A549 (cell line): ENCODE measurements around the gene NEK2.

Source experiments
- CEBPB ChIP-seq, 2 experiments: fragments of >200 bp in 1 of 2; sonication (Bioruptor Twin) in 1 of 2; formaldehyde crosslinking in 1 of 2; IDR thresholded peaks; 2 replicates each; pipeline ENCODE4 v1.6.1; 2012 to 2016
- CTCF ChIP-seq: fragments of >200 bp; sonication (Bioruptor Twin); formaldehyde crosslinking; IDR thresholded peaks from 3 replicates; pipeline ENCODE4 v1.5.1; 2016
- HOXA7 ChIP-seq: fragments of 250-450 bp; sonication (Bioruptor Pico); IDR thresholded peaks from 2 replicates; pipeline ENCODE4 v1.5.0; 2020; ENCODE audit warnings: mild to moderate bottlenecking, moderate library complexity
- JUNB ChIP-seq: fragments of >200 bp; sonication (Bioruptor Twin); formaldehyde crosslinking; IDR thresholded peaks from 2 replicates; pipeline ENCODE4 v1.6.1; 2016
- KDM1A ChIP-seq: fragments of 200-600 bp; sonication (generic); IDR thresholded peaks from 2 replicates; pipeline ENCODE4 v1.6.1; 2016; ENCODE audit warnings: low read depth, mild to moderate bottlenecking
- TP53 ChIP-seq: fragments of 250-450 bp; sonication (Bioruptor Pico); IDR thresholded peaks from 2 replicates; pipeline ENCODE4 v1.5.0; 2021; ENCODE audit warnings: mild to moderate bottlenecking, moderate library complexity

GRCh38 chr1:211616965-211617297 is 58.5 kb downstream of the NEK2 start:
- TF ChIP-seq CTCF (no peak), JUNB (no peak), KDM1A (no peak), TP53 (CRISPR knock-in tag) (no peak), HOXA7 (no peak), CEBPB (IDR thresholded peaks at IDR 0.05) (no peak)
